HG02943 (cell line): Measurements from ENCODE around the gene IL6R.

Experiments
- ATAC-seq: cut with Tn5 transposase; IDR thresholded peaks from one replicate; pipeline ENCODE4 v1.9.1; 2021; ENCODE audit warnings: mild to moderate bottlenecking, low read depth, moderate library complexity; ENCODE audit not compliant: unreplicated experiment

The IL6R gene

GRCh38 chr1:154500533-154500932 lies 95.4 kb downstream of the IL6R start:
- no peak for ATAC-seq

DNA sequence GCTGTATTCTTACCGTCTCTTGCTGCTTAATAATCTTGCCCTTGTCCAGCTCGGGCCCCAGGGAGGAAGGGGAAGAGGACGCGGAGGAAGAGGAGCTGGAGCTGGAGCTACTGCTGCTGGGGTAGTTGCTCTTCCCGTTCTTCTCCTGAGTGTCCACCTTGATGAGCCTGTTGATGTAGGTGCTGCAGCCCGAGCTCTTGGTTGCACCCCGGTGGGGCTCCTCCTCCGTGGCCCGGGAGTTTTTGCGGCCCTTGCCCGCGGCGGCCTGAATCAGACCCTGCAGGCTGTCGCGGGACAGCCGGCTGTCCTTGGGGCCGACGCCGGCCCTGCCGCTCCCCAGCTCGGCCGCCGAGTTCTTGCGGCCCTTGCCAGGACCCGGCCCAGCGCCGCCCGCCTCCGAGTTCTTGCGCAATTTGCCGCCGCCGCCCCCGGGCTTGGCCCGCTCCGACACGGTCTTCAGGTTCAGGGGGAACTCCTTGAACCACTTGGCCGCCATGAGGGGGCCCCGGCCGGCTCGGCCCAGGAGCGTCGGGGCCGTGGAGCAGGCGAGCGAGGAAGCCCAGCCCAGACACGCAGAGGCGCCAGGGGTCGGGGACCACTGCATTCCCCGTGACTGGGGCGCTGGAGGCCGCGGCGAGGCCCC lies 96.4 kb downstream of the IL6R start:
- no peak for ATAC-seq

DNA sequence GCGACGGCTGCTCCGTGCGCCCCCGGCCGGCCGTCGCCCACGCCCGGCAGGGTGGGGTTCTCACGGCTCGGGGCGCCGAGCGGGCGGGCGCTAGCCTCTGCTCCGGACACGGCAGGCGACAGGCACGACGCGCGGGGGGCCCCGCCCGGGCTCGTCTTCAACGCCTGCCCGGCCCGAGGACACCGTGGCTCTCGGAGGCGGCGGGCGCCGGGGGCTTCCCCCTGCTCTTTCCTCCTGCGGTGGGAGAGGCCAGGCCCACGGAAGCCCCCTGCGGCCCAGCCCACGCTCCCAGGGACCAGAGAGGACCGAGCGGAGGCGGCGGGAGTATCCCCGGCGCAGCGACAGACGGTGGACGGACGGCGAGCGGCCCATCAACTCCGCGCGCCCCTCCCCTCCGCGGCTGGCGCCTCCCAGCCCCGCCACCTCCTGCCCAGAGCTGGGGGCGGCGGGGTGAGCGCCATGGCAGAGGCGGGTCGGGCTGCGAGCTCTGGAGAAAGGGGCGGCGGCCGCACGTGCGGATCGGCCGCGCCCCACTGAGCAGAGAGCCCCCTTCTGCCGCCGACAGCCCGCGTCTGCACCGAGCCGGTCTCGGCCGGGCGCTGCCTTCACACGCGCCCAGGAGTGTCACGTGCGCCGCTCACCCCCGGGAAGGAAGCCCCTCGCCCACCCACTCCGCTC lies 97.1 kb downstream of the IL6R start, which contains the start of the genes SHE and TDRD10:
Gene SHE (minus strand): TSS at position 347 of the 678 bp plus-strand sequence. CDS start 386 bp downstream, outside the sequence.
Gene TDRD10 (plus strand): TSS at position 154 of the 678 bp plus-strand sequence. CDS start 4,685 bp downstream, outside the sequence.
- no peak for ATAC-seq

DNA sequence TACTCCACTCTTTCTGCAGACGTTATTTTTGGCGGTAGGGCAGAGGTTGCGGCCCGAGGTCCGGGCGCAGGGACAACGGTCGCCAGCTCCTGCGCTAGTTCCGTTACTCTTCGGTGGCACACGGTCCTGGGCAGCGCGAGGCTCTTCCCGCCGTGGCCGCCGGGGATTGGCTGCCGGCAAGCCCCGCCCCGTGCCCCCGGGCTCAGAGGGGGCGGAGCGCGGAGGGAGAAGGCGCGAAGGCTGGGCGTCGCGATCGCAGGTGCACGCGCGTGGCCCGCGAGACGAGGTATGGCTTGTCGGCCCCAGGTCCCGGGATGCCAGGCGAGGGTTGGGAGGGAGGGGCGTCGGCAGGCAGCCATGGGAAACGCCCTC lies 97.6 kb downstream of the IL6R start:
- no peak for ATAC-seq

DNA sequence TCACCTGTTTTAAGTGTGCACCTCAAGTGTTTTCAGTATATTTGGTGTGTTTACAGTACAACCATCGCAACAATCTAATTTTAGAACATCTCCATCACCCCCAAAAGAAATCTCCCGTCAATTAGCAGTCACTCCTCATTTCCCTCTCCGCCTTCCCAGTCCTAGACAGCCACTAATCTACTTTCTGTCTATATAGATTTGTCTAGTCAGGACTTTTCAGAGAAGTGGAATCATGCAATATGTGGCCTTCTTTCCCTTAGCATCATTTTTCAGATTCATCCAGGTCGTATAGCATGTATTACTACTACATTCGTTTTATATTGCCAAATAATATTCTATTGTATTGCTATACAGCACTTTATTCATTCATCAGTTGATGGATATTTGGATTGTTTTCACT lies 98.8 kb downstream of the IL6R start:
- ATAC-seq = no peak

- ATAC-seq = no peak
Observed at GRCh38 chr1:154512760-154513159, 107.6 kb downstream of the IL6R start.

- ATAC-seq = no peak
Observed at GRCh38 chr1:154514066-154514553, 109.0 kb downstream of the IL6R start.

- no peak for ATAC-seq
Observed at GRCh38 chr1:154517661-154518060, 112.5 kb downstream of the IL6R start.
